ENCODE measurements around the gene CELF5.
A peak's percentile ranks its signal among the peaks of the same experiment; 100 is the strongest.

CELF5 gene

DNA sequence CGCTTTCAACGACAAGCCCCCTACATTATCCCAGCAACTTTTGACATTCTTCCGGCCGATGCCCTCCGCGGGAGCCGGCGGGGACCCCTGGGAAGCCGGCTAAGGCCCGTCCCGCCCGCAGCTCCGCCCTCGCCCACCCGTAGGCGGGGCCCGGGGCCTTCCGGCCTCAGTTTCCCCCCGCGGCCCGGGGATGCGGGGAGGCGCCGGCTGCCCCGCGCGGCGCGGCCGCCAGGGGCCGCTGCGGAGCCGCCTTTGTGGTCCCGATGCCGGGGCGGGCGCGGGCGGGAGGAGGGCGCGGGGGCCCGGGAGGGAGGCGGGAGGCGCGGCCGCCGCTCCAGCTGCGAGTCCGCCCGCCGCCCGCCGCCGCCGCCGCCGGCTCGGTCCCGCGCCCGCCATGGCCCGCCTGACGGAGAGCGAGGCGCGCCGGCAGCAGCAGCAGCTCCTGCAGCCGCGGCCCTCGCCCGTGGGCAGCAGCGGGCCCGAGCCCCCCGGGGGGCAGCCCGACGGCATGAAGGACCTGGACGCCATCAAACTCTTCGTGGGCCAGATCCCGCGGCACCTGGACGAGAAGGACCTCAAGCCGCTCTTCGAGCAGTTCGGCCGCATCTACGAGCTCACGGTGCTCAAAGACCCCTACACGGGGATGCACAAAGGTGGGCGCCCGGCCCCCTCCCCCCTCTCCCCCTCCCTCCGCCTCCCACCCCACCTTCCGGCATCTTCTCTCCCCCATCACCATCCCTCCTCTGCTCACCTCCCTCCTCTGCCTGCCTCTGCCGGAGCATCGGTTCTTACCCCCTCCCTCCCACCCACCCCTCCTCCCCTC lies at the start of gene CELF5:
CELF5 (plus strand) TSS at position 316 of the 823 bp plus-strand sequence; CDS start at position 395, 79 bp downstream.
- DNase-seq (ENCODE audit: low read depth): peak; percentile 13

GRCh38 chr19:3175781-3176714 lies 48.4 kb upstream of the CELF5 start:
- no peak for DNase-seq (ENCODE audit: low read depth)

DNA sequence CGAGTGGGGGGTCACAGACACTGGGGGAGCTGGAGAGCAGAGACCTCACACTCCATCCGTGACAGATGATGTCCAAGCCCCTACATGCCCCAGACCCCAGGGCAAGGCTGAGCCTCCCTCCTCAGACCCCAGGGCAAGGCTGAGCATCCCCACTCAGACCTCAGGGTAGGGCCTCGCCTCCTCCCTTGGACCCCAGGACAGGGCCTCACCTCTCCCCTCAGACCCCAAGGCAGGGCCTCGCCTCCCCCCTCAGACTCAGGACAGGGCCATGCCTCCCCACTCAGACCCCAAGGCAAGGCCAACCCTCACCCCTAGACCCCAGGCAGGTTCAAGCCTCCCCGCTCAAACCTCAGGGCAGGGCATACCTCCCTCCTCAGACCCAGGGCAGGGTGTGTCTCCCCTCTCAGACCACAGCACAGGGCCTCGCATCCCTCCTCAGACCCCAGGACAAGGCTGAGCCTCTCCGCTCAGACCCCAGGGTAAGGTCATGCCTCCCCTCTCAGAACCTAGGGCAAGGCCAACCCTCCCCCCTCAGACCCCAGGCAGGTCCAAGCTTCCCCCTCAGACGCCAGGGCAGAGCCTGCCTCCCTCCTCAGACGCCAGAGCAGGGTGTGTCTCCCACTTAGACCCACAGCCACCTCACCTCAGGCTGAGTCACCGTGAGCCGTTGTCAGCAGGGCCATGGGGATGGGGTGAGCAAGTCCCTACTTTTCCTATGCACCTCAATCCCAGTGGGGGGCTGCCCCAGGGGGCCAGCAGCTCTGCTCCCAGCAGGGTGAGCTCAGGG lies 47.6 kb upstream of the CELF5 start:
- DNase-seq (ENCODE audit: low read depth): peak; percentile 37

DNA sequence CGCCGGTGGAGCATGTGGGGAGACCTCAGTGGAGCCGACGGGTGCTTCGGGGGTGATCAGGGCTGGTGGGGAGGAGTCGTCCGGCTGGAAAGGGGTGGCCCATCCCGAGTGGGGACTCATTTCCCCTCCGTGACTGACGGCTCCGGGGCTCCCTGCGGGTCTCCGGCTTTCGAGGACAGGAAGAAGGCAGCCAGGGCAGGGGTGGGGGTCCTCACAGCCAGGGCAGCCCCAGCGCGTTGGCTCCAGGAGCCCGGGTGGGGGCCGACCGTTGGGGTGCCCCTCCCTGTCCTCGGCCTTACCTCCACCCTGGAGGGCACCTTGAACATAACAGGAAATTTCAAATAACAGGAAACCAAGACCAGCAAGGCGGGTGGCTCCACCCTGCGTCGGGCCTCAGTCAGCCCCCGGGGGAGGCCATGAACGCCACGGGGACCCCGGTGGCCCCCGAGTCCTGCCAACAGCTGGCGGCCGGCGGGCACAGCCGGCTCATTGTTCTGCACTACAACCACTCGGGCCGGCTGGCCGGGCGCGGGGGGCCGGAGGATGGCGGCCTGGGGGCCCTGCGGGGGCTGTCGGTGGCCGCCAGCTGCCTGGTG lies 46.0 kb upstream of the CELF5 start, which contains the start of gene S1PR4:
S1PR4 (plus strand) TSS at position 393 of the 596 bp plus-strand sequence; CDS start at position 417, 24 bp downstream.
- peak; percentile 23 for DNase-seq (ENCODE audit: low read depth)

DNA sequence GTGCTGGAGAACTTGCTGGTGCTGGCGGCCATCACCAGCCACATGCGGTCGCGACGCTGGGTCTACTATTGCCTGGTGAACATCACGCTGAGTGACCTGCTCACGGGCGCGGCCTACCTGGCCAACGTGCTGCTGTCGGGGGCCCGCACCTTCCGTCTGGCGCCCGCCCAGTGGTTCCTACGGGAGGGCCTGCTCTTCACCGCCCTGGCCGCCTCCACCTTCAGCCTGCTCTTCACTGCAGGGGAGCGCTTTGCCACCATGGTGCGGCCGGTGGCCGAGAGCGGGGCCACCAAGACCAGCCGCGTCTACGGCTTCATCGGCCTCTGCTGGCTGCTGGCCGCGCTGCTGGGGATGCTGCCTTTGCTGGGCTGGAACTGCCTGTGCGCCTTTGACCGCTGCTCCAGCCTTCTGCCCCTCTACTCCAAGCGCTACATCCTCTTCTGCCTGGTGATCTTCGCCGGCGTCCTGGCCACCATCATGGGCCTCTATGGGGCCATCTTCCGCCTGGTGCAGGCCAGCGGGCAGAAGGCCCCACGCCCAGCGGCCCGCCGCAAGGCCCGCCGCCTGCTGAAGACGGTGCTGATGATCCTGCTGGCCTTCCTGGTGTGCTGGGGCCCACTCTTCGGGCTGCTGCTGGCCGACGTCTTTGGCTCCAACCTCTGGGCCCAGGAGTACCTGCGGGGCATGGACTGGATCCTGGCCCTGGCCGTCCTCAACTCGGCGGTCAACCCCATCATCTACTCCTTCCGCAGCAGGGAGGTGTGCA lies 45.3 kb upstream of the CELF5 start:
- no peak for DNase-seq (ENCODE audit: low read depth)

- DNase-seq (ENCODE audit: low read depth): no peak
These were observed 44.6 kb upstream of the CELF5 start for GRCh38 chr19:3179739-3180293.

GRCh38 chr19:3183721-3184641 lies 40.5 kb upstream of the CELF5 start:
- no peak for DNase-seq (ENCODE audit: low read depth)

GRCh38 chr19:3184847-3185460 lies 39.5 kb upstream of the CELF5 start:
- peak; percentile 33 for DNase-seq (ENCODE audit: low read depth)

DNA sequence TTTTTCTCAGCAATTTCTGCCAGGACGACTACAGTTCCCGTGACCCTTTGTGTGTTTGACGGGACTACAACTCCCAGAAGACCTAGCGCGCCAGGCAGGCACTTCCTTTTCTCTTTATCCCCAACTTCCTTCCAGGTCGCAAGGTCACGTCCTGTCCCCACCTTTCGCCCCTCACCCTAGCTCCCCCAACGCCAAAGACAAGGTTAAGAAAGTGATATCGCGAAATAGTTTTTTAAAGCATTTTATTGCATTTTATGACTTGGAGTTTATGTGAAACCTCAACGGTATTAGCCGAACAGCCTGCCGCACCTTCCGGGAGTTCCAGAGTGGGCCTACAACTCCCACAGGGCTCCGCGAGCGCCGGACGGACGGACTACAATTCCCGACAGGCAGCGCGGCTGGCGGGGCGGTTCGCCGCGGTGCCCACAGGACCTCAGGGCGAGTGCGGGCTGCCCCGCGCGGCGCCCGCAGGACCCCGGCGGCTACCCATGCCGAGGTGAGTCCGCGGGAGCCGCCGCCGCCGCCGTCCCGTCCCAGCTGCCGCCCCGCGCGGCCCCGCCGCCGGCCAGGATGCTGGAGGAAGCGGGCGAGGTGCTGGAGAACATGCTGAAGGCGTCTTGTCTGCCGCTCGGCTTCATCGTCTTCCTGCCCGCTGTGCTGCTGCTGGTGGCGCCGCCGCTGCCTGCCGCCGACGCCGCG lies 38.9 kb upstream of the CELF5 start, which contains the start of gene NCLN:
NCLN (plus strand) TSS at position 470 of the 699 bp plus-strand sequence; CDS start at position 571, 101 bp downstream.
- peak; percentile 88 for DNase-seq (ENCODE audit: low read depth)

GRCh38 chr19:3186160-3186688 lies 38.2 kb upstream of the CELF5 start:
- DNase-seq (ENCODE audit: low read depth): no peak

DNA sequence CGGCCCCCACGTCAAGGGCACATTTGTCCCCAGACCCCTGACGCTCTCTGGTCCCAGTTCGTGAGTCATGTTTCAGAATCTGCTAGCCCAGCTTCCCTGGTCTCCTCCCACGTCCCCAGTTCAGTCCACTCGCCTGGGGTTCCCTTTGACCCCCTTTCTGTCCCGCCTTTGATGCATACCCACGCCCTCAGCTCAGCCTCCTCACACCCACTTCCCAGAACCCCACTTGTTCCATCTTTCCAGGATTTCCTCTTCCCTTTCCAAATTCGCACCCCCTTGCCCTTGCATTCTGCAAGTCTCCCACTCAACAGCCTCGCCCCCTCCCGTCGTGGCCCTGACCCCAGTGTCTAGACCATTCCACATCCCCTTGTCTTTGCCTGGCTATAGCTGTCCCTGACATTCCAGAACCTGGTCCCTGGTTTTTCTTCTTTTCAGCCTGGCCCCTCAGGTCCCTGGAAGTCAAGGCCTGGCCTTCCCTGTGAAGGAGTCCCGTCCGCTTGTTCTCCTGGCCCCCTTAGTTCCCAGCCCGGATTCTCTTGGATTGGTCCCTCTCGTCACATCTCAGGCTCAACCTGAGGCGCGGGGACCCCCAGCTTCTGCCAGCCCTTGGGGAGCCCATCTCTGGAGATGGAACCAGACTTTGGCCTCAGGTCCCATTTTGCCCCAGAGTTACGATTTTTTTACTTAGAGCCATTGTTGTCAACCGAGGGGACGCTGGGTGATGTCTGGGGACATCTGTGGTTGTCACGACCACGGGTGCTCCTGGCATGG lies 37.4 kb upstream of the CELF5 start:
- no peak for DNase-seq (ENCODE audit: low read depth)

DNA sequence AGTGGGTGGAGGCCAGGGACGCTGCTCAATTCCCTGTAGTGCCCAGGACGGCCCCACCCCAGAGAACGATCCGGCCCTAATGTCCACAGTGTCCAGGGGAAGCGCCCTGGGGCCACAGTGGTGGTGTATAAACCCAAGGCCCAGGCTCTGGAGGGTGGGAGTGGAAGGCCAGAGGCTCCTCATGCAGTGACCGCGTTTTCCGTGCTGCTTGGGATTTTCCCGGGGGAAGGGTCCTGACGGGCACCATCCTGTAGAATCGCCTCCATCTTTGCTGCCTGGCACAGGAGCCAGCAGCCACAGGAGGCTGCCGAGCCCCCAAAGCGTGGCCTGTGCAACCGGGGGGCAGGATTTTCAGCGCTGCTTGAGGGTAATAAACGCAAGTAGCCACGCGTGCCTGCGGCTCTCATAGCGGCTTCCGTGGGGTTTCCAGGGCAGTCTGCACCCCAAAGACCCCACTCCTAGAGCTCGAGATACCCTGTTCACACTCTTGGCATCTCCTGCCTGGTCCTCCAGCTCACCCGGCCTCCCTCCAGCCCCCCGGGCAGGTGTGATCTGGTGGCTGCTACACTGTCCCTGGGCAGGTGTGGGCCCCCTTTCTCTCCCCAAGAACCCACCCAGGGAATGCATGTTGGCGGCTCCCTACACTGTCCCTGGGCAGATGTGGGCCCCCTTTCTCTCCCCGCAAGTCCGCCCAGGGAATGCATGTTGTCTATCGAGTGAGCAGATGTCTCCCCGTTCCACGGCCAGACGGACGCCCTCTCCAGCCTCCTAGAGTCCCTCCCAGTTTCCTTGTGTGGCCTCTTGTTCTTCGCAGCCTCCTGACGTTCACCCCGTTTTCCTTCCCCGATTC lies 36.6 kb upstream of the CELF5 start:
- DNase-seq (ENCODE audit: low read depth): no peak

DNA sequence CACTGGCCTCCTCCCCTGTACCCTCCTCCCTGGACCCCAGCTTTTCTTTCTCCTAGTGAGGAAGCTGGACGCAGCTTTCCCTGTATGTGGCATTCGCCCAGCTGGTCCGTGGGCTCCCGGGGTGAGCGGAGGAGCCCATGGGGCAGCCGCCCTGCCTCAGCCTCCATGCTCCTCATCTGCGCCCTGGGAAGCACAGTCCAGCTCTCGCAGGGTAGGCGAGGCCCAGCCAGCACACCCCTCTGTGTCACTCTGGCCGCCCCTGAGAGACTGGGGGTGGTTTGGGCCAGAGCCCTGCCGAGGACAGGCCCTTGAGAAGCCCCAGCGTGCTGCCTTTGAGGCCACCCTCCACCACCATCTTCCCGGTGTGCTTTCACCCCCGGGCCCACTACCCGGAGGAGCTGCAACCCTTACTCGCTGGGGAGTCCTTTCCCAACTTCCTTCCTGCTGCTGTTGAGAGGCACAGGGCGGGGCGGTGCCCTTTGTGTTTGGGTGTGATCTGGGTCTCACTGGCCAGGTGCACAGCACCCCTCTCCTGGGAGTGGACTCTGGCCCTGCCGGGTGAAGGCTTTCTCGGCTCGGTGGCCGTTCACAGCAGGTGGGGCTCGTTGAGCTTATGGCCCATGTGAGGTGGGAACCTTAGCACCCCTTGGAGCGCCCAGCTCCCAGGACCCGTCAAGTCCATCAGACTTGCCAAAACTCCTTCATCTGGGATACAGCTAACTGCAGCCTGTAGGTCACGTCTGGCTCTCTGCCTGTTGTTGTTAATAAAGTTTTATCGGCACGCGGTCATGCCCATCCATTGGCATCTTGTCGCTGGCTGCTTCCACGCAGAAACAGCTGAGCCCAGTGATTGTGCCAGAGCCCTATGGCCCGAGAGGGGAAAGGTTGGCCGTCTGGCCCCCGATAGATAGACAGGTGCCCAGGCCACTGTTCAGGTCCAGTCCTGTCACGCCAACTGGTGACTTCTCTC lies 35.5 kb upstream of the CELF5 start:
- no peak for DNase-seq (ENCODE audit: low read depth)

GRCh38 chr19:3189702-3190469 lies 34.6 kb upstream of the CELF5 start:
- DNase-seq (ENCODE audit: low read depth): no peak
